ENCODE results near the gene FAM3D. TPM values are rescaled to one million over a fixed set of nuclear protein-coding genes. Genes with fewer than 3 reads are reported as not detected.

Gene FAM3D
- total RNA-seq, 1 experiment from 2014 or later = 0.32 TPM

DNA sequence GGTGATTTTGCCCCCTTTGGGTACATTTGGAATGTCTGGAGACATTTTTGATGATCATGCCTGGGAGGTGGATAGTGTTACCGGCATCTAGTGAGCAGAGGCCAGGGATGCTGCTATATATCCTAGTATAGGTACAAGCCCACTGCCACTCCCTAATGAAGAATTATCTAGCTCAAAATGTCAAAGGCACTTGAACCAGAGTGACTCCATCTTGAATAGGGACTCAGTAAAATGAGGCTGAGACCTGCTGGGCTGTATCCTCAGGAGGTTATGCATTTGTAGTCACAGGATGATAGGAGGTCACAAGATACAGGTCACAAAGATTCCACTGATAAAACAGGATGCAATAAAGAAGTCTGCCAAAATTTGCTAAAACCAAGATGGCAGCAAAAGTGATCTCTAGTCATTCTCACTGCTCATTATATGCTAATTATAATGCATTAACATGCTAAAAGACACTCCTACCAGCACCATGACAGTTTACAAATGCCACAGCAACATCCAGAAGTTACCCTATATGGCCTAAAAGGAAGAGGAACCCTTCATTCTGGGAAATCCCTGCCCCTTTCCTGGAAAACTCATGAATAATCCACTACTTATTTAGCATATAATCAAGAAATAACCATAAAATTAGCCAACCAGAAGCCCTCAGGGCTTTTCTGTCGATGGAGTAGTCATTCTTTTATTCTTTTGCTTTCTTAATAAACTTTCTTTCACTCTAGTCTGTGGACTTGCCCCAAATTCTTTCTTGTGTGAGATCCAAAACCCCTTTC is 40.0 kb upstream of the FAM3D start:
- intact Hi-C loops (cut with micrococcal nuclease) = no loop called here
- no peaks in the 10 kb centered on the region for H3K9me3 ChIP-seq (ENCODE audit: control insufficient read depth in 1 of 2, insufficient read depth in 1 of 2, low read depth in 1 of 2, low read length in 2 of 2)
- no peaks in the 10 kb centered on the region for H3K36me3 ChIP-seq (ENCODE audit: control insufficient read depth in 1 of 2, insufficient read depth in 2 of 2, low read length in 2 of 2)
- RAD21 ChIA-PET (ENCODE audit: low non-redundant PET in 1 of 2, low total read pairs in 2 of 2, uncharacterized antibody in 2 of 2, unreplicated experiment in 2 of 2) = no interaction called here
- no peak overlapping the region for H3K27ac ChIP-seq (ENCODE audit: low read depth, low read length)
- no peaks in the 10 kb centered on the region for H3K79me2 ChIP-seq (ENCODE audit: insufficient read depth, low read length)
- no peak overlapping the region for H3K4me2 ChIP-seq (ENCODE audit: low read length)
- CTCF ChIA-PET = no interaction called here
- no peaks in the 10 kb centered on the region for H4K20me1 ChIP-seq (ENCODE audit: insufficient read depth)
- no peaks in the 10 kb centered on the region for H3K4me1 ChIP-seq (ENCODE audit: control insufficient read depth in 1 of 2, insufficient read depth in 2 of 2, low read length in 2 of 2)
- no peaks in the 10 kb centered on the region for H3K9me2 ChIP-seq (ENCODE audit: insufficient read depth)
- no peak overlapping the region for H3K9ac ChIP-seq (ENCODE audit: low read length)
- H2AFZ ChIP-seq (ENCODE audit: low read depth, low read length, poor library complexity, severe bottlenecking) = no peak overlapping the region
- TF ChIP-seq ELF1 (IDR thresholded peaks at IDR 0.05; ENCODE audit: borderline replicate concordance, low read depth) = no peak
- no peak for TF ChIP-seq FOSL1 (IDR thresholded peaks at IDR 0.05; ENCODE audit: low read depth)
- no peak for TF ChIP-seq YY1 (IDR thresholded peaks at IDR 0.05; ENCODE audit: extremely low read depth, insufficient replicate concordance, low read depth, low read length)
- TF ChIP-seq, protein P1, sequence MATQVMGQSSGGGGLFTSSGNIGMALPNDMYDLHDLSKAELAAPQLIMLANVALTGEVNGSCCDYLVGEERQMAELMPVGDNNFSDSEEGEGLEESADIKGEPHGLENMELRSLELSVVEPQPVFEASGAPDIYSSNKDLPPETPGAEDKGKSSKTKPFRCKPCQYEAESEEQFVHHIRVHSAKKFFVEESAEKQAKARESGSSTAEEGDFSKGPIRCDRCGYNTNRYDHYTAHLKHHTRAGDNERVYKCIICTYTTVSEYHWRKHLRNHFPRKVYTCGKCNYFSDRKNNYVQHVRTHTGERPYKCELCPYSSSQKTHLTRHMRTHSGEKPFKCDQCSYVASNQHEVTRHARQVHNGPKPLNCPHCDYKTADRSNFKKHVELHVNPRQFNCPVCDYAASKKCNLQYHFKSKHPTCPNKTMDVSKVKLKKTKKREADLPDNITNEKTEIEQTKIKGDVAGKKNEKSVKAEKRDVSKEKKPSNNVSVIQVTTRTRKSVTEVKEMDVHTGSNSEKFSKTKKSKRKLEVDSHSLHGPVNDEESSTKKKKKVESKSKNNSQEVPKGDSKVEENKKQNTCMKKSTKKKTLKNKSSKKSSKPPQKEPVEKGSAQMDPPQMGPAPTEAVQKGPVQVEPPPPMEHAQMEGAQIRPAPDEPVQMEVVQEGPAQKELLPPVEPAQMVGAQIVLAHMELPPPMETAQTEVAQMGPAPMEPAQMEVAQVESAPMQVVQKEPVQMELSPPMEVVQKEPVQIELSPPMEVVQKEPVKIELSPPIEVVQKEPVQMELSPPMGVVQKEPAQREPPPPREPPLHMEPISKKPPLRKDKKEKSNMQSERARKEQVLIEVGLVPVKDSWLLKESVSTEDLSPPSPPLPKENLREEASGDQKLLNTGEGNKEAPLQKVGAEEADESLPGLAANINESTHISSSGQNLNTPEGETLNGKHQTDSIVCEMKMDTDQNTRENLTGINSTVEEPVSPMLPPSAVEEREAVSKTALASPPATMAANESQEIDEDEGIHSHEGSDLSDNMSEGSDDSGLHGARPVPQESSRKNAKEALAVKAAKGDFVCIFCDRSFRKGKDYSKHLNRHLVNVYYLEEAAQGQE (IDR thresholded peaks at IDR 0.05; ENCODE audit: low read depth) = no peak
- no peak for TF ChIP-seq CBX3 (IDR thresholded peaks at IDR 0.05; ENCODE audit: low read depth)
- no peak for TF ChIP-seq SRF (IDR thresholded peaks at IDR 0.05; ENCODE audit: low read depth)
- TF ChIP-seq, protein P2, sequence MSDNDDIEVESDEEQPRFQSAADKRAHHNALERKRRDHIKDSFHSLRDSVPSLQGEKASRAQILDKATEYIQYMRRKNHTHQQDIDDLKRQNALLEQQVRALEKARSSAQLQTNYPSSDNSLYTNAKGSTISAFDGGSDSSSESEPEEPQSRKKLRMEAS (IDR thresholded peaks at IDR 0.05) = no peak
- TF ChIP-seq, protein P3, sequence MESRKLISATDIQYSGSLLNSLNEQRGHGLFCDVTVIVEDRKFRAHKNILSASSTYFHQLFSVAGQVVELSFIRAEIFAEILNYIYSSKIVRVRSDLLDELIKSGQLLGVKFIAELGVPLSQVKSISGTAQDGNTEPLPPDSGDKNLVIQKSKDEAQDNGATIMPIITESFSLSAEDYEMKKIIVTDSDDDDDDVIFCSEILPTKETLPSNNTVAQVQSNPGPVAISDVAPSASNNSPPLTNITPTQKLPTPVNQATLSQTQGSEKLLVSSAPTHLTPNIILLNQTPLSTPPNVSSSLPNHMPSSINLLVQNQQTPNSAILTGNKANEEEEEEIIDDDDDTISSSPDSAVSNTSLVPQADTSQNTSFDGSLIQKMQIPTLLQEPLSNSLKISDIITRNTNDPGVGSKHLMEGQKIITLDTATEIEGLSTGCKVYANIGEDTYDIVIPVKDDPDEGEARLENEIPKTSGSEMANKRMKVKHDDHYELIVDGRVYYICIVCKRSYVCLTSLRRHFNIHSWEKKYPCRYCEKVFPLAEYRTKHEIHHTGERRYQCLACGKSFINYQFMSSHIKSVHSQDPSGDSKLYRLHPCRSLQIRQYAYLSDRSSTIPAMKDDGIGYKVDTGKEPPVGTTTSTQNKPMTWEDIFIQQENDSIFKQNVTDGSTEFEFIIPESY (IDR thresholded peaks at IDR 0.05; ENCODE audit: extremely low read depth, insufficient replicate concordance, low read length) = no peak
- no peak for TF ChIP-seq JUND (IDR thresholded peaks at IDR 0.05)
- TF ChIP-seq, protein P4, sequence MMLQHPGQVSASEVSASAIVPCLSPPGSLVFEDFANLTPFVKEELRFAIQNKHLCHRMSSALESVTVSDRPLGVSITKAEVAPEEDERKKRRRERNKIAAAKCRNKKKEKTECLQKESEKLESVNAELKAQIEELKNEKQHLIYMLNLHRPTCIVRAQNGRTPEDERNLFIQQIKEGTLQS (IDR thresholded peaks at IDR 0.05) = no peak
- no peak for TF ChIP-seq TCF7L2 (IDR thresholded peaks at IDR 0.05; ENCODE audit: borderline replicate concordance, extremely low read depth, insufficient read depth, insufficient read length)
- no peak for TF ChIP-seq POLR2AphosphoS5 (IDR thresholded peaks at IDR 0.05; ENCODE audit: low read depth, low read length)
- TF ChIP-seq RAD21 (IDR thresholded peaks at IDR 0.05; ENCODE audit: low read depth) = no peak
- TF ChIP-seq SP1 (IDR thresholded peaks at IDR 0.05; ENCODE audit: low read depth) = no peak
- no peak for TF ChIP-seq EGR1 (IDR thresholded peaks at IDR 0.05; ENCODE audit: low read depth)
- DNase-seq (ENCODE audit: low read depth, low spot score) = no peak
- BruUV-seq (replicated peaks) = no TSS peak
- ATAC-seq = no peak
- H3K27me3 ChIP-seq (ENCODE audit: insufficient read depth, low read length) = no peaks in the 10 kb centered on the region
- POLR2A ChIA-PET = no interaction called here
- no peak overlapping the region for H3K4me3 ChIP-seq (replicated peaks in 1 of 2; ENCODE audit: low read depth in 1 of 2, low read length in 2 of 2)
